ENCODE results near the gene SERHL2.

Gene SERHL2

GRCh38 chr22:42617155-42617983, 63.6 kb downstream of the SERHL2 start:
- Histone ChIP-seq H2AFZ (ENCODE audit: low read depth, low read length) (no peak overlapping the region), H3K18ac (ENCODE audit: low read depth in 1 of 2, low read length in 2 of 2) (no peak overlapping the region), H2BK12ac (ENCODE audit: low read length in 2 of 2) (no peak overlapping the region), H3K4me2 (ENCODE audit: low read length, poor library complexity, severe bottlenecking) (no peak overlapping the region), H2BK5ac (ENCODE audit: low read depth, low read length, poor library complexity, severe bottlenecking) (no peak overlapping the region), H3K27ac (ENCODE audit: low read length, poor library complexity, severe bottlenecking) (no peak overlapping the region), H3K14ac (ENCODE audit: low read length in 2 of 2) (no peak overlapping the region), H3K36me3 (ENCODE audit: control insufficient read depth in 1 of 2, insufficient read depth in 2 of 2, low read depth in 1 of 2, low read length in 2 of 2) (peaks cover 18 to 26% of the 10 kb centered on the region in 2 experiments), H3K4ac (ENCODE audit: low read depth in 1 of 2, low read length in 2 of 2) (no peak overlapping the region), H4K91ac (ENCODE audit: low read length) (no peak overlapping the region), H3K9ac (ENCODE audit: low read length) (peak overlapping the region; percentile 43), H4K8ac (ENCODE audit: low read length) (no peak overlapping the region), H3K9me3 (ENCODE audit: control insufficient read depth, low read length) (no peaks in the 10 kb centered on the region), H2BK120ac (ENCODE audit: low read depth, low read length) (no peak overlapping the region), H3K79me1 (replicated peaks; ENCODE audit: low read length, poor library complexity, severe bottlenecking) (peaks cover 10% of the 10 kb centered on the region), H3K4me1 (ENCODE audit: control insufficient read depth, insufficient read depth, low read depth, low read length) (peaks cover 47% of the 10 kb centered on the region), H3K23ac (ENCODE audit: low read length in 2 of 2) (no peak overlapping the region), H3K4me3 (ENCODE audit: insufficient read depth in 1 of 2, low read depth in 1 of 2, low read length in 2 of 2) (no peak overlapping the region), H2AK5ac (ENCODE audit: low read length, severe bottlenecking) (no peak overlapping the region), H3K27me3 (ENCODE audit: control insufficient read depth in 1 of 2, insufficient read depth in 1 of 2, low read length in 2 of 2) (no peaks in the 10 kb centered on the region), H2BK15ac (ENCODE audit: low read depth, poor library complexity, severe bottlenecking) (no peak overlapping the region)
- 75% methylated on average over 20 of the region's 20 CpGs for WGBS
- DNase-seq: no peak

- Histone ChIP-seq H3K9ac (ENCODE audit: low read length) (peak overlapping the region; percentile 28), H3K18ac (ENCODE audit: low read depth in 1 of 2, low read length in 2 of 2) (no peak overlapping the region), H3K27me3 (ENCODE audit: control insufficient read depth in 1 of 2, insufficient read depth in 1 of 2, low read length in 2 of 2) (no peaks in the 10 kb centered on the region), H2AFZ (ENCODE audit: low read depth, low read length) (no peak overlapping the region), H3K79me1 (replicated peaks; ENCODE audit: low read length, poor library complexity, severe bottlenecking) (peaks cover 20% of the 10 kb centered on the region), H3K4me3 (ENCODE audit: insufficient read depth in 1 of 2, low read depth in 1 of 2, low read length in 2 of 2) (no peak overlapping the region), H3K36me3 (ENCODE audit: control insufficient read depth in 1 of 2, insufficient read depth in 2 of 2, low read depth in 1 of 2, low read length in 2 of 2) (peaks cover 36 to 41% of the 10 kb centered on the region in 2 experiments), H4K91ac (ENCODE audit: low read length) (no peak overlapping the region), H3K23ac (ENCODE audit: low read length in 2 of 2) (no peak overlapping the region), H2BK15ac (ENCODE audit: low read depth, poor library complexity, severe bottlenecking) (no peak overlapping the region), H3K4ac (ENCODE audit: low read depth in 1 of 2, low read length in 2 of 2) (no peak overlapping the region), H3K4me2 (ENCODE audit: low read length, poor library complexity, severe bottlenecking) (no peak overlapping the region), H2BK12ac (ENCODE audit: low read length in 2 of 2) (no peak overlapping the region), H4K8ac (ENCODE audit: low read length) (peak overlapping the region; percentile 14), H2AK5ac (ENCODE audit: low read length, severe bottlenecking) (no peak overlapping the region), H3K27ac (ENCODE audit: low read length, poor library complexity, severe bottlenecking) (no peak overlapping the region), H2BK5ac (ENCODE audit: low read depth, low read length, poor library complexity, severe bottlenecking) (no peak overlapping the region), H3K9me3 (ENCODE audit: control insufficient read depth, low read length) (no peaks in the 10 kb centered on the region), H3K4me1 (ENCODE audit: control insufficient read depth, insufficient read depth, low read depth, low read length) (peaks cover 52% of the 10 kb centered on the region), H3K14ac (ENCODE audit: low read length in 2 of 2) (no peak overlapping the region), H2BK120ac (ENCODE audit: low read depth, low read length) (no peak overlapping the region)
- DNase-seq: no peak
- 98% methylated on average over 35 of the region's 35 CpGs for WGBS
Observed at GRCh38 chr22:42619261-42620063, 65.7 kb downstream of the SERHL2 start.

- H3K36me3 ChIP-seq (ENCODE audit: control insufficient read depth in 1 of 2, insufficient read depth in 2 of 2, low read depth in 1 of 2, low read length in 2 of 2): peaks cover 41 to 45% of the 10 kb centered on the region in 2 experiments
- H4K8ac ChIP-seq (ENCODE audit: low read length): no peak overlapping the region
- no peaks in the 10 kb centered on the region for H3K27me3 ChIP-seq (ENCODE audit: control insufficient read depth in 1 of 2, insufficient read depth in 1 of 2, low read length in 2 of 2)
- H2BK15ac ChIP-seq (ENCODE audit: low read depth, poor library complexity, severe bottlenecking): no peak overlapping the region
- H2BK5ac ChIP-seq (ENCODE audit: low read depth, low read length, poor library complexity, severe bottlenecking): no peak overlapping the region
- DNase-seq: no peak
- no peak overlapping the region for H3K18ac ChIP-seq (ENCODE audit: low read depth in 1 of 2, low read length in 2 of 2)
- H3K4ac ChIP-seq (ENCODE audit: low read depth in 1 of 2, low read length in 2 of 2): no peak overlapping the region
- no peak overlapping the region for H2BK12ac ChIP-seq (ENCODE audit: low read length in 2 of 2)
- H3K4me2 ChIP-seq (ENCODE audit: low read length, poor library complexity, severe bottlenecking): no peak overlapping the region
- H3K14ac ChIP-seq (ENCODE audit: low read length in 2 of 2): no peak overlapping the region
- H3K4me3 ChIP-seq (ENCODE audit: insufficient read depth in 1 of 2, low read depth in 1 of 2, low read length in 2 of 2): no peak overlapping the region
- no peaks in the 10 kb centered on the region for H3K9me3 ChIP-seq (ENCODE audit: control insufficient read depth, low read length)
- no peak overlapping the region for H2AK5ac ChIP-seq (ENCODE audit: low read length, severe bottlenecking)
- no peak overlapping the region for H4K91ac ChIP-seq (ENCODE audit: low read length)
- H3K4me1 ChIP-seq (ENCODE audit: control insufficient read depth, insufficient read depth, low read depth, low read length): peaks cover 52% of the 10 kb centered on the region
- H3K23ac ChIP-seq (ENCODE audit: low read length in 2 of 2): no peak overlapping the region
- peaks cover 21% of the 10 kb centered on the region for H3K79me1 ChIP-seq (replicated peaks; ENCODE audit: low read length, poor library complexity, severe bottlenecking)
- peak overlapping the region; percentile 28 for H3K9ac ChIP-seq (ENCODE audit: low read length)
- no peak overlapping the region for H2BK120ac ChIP-seq (ENCODE audit: low read depth, low read length)
- H2AFZ ChIP-seq (ENCODE audit: low read depth, low read length): no peak overlapping the region
- H3K27ac ChIP-seq (ENCODE audit: low read length, poor library complexity, severe bottlenecking): peak overlapping the region; percentile 51
- 95% methylated on average over 4 of the region's 4 CpGs for whole genome bisulfite sequencing
Observed at GRCh38 chr22:42620084-42620483, 66.3 kb downstream of the SERHL2 start.

- H4K91ac ChIP-seq (ENCODE audit: low read length): no peak overlapping the region
- H2AFZ ChIP-seq (ENCODE audit: low read depth, low read length): no peak overlapping the region
- no peak overlapping the region for H3K4me2 ChIP-seq (ENCODE audit: low read length, poor library complexity, severe bottlenecking)
- H3K36me3 ChIP-seq (ENCODE audit: control insufficient read depth in 1 of 2, insufficient read depth in 2 of 2, low read depth in 1 of 2, low read length in 2 of 2): peaks cover 55 to 56% of the 10 kb centered on the region in 2 experiments
- H2AK5ac ChIP-seq (ENCODE audit: low read length, severe bottlenecking): no peak overlapping the region
- H3K4ac ChIP-seq (ENCODE audit: low read depth in 1 of 2, low read length in 2 of 2): no peak overlapping the region
- H3K9me3 ChIP-seq (ENCODE audit: control insufficient read depth, low read length): no peaks in the 10 kb centered on the region
- H3K27me3 ChIP-seq (ENCODE audit: control insufficient read depth in 1 of 2, insufficient read depth in 1 of 2, low read length in 2 of 2): no peaks in the 10 kb centered on the region
- H3K14ac ChIP-seq (ENCODE audit: low read length in 2 of 2): no peak overlapping the region
- WGBS: 50% methylated on average over 11 of the region's 11 CpGs
- H3K18ac ChIP-seq (ENCODE audit: low read depth in 1 of 2, low read length in 2 of 2): no peak overlapping the region
- no peak overlapping the region for H2BK5ac ChIP-seq (ENCODE audit: low read depth, low read length, poor library complexity, severe bottlenecking)
- DNase-seq: peak; percentile 70
- H3K27ac ChIP-seq (ENCODE audit: low read length, poor library complexity, severe bottlenecking): peak overlapping the region; percentile 56
- no peak overlapping the region for H2BK12ac ChIP-seq (ENCODE audit: low read length in 2 of 2)
- H4K8ac ChIP-seq (ENCODE audit: low read length): no peak overlapping the region
- peak overlapping the region; percentile 52 for H3K9ac ChIP-seq (ENCODE audit: low read length)
- peaks cover 28% of the 10 kb centered on the region for H3K79me1 ChIP-seq (replicated peaks; ENCODE audit: low read length, poor library complexity, severe bottlenecking)
- peak overlapping the region in 1 of 2 experiments; percentile 46 for H3K4me3 ChIP-seq (ENCODE audit: insufficient read depth in 1 of 2, low read depth in 1 of 2, low read length in 2 of 2)
- H2BK15ac ChIP-seq (ENCODE audit: low read depth, poor library complexity, severe bottlenecking): no peak overlapping the region
- no peak overlapping the region for H2BK120ac ChIP-seq (ENCODE audit: low read depth, low read length)
- peaks cover 47% of the 10 kb centered on the region for H3K4me1 ChIP-seq (ENCODE audit: control insufficient read depth, insufficient read depth, low read depth, low read length)
- H3K23ac ChIP-seq (ENCODE audit: low read length in 2 of 2): no peak overlapping the region
Observed at GRCh38 chr22:42621505-42622002, 67.8 kb downstream of the SERHL2 start.

Data from mesenchymal stem cell (in vitro differentiated cells and primary cell).